Adrenal gland (tissue), 12 donors: ENCODE data around the gene MGRN1. TPM values are rescaled to one million over a fixed set of nuclear protein-coding genes. Genes with fewer than 3 reads are reported as not detected.

ENCODE experiments used
- DNase-seq, 7 donors: peaks; one replicate each; pipeline ENCODE4 v3.0.0-alpha.2; 2019 to 2020
- H3K27ac ChIP-seq, 5 donors: fragments of 200-600 bp; sonication (generic) in 4 of 5; 1 replicate in 3 of 5; 2 replicates in 2 of 5; pipeline versions ENCODE4 v1.5.1 to v1.8.0; 2016 to 2020; ENCODE audit warnings: mild to moderate bottlenecking in 1 of 5
- H3K27me3 ChIP-seq: fragments of 200-600 bp; 2 replicates; pipeline ENCODE4 v1.8.0; 2021
- H3K36me3 ChIP-seq, 2 donors: fragments of 200-600 bp; replicated peaks in 1 of 2; 1 replicate in 1 of 2; 2 replicates in 1 of 2; pipeline versions ENCODE4 v1.5.1 to v1.8.0; 2018 to 2022
- H3K4me1 ChIP-seq, 2 donors: fragments of 200-600 bp; replicated peaks in 1 of 2; 1 replicate in 1 of 2; 2 replicates in 1 of 2; pipeline versions ENCODE4 v1.5.1 to v1.8.0; 2018 to 2021
- H3K4me3 ChIP-seq, 4 donors: fragments of 200-600 bp; sonication (generic) in 3 of 4; one replicate each; pipeline ENCODE4 v1.5.1; 2016 to 2018
- H3K9me3 ChIP-seq, 3 donors: fragments of 200-600 bp; sonication (generic) in 1 of 3; replicated peaks in 1 of 3; 1 replicate in 2 of 3; 2 replicates in 1 of 3; pipeline versions ENCODE4 v1.5.1 to v1.8.0; 2016 to 2021
- CTCF ChIP-seq, 6 experiments: fragments of 450-650 bp in 4 of 6; fragments of 200-600 bp in 2 of 6; sonication (generic) in 1 of 6; IDR thresholded peaks; 1 replicate in 5 of 6; 2 replicates in 1 of 6; pipeline versions ENCODE4 v1.5.1 to v1.8.0; 2016 to 2021; ENCODE audit warnings: antibody characterized with exemption in 6 of 6, mild to moderate bottlenecking in 2 of 6, moderate library complexity in 1 of 6
- POLR2A ChIP-seq, 2 donors: fragments of 450-650 bp; IDR thresholded peaks; one replicate each; pipeline ENCODE4 v1.6.1; 2017; ENCODE audit warnings: antibody characterized with exemption in 2 of 2, mild to moderate bottlenecking in 2 of 2, moderate library complexity in 1 of 2
- WGBS, 4 donors: extraction: QIAGEN DNeasy Blood & Tissue Kit in 2 of 4; methylation state at CpG; one replicate each; pipeline versions ENCODE4 v1.1.5 to v1.1.7; 2013 to 2017; 5-methylcytosine and 5-hydroxymethylcytosine counted together
- intact Hi-C, 2 donors: fragments of 100-400 bp; cut with DNase I; formaldehyde crosslinking; loops; one replicate each; pipeline versions ENCODE4 v1.14.1 to v1.15.0; 2022 to 2023
- polyA plus RNA-seq, 3 donors: library from polyadenylated mRNA; stranded (reverse); fragments of 200-250 nt in 2 of 3; fragments of 350-450 nt in 1 of 3; fragmentation: Illumina TruSeq in 1 of 3; extraction: RNeasy Lipid Tissue Mini Kit (QIAGEN cat#74804) in 1 of 3; gene quantifications; one replicate each; pipeline ENCODE4 v1.2.3, GENCODE V29; 2013 to 2014
- total RNA-seq, 9 donors: library from RNA; depleted of rRNA in 4 of 9; stranded (reverse); fragments of >200 nt in 4 of 9; fragments of 120-200 nt in 1 of 9; fragmentation: NEBNext Ultra II Directional in 1 of 9; extraction: Animal tissue kit (Norgen Biotek cat#: 25700) in 1 of 9; gene quantifications; one replicate each; pipeline versions ENCODE4 v1.1.0 to v1.2.4, GENCODE V29; 2013 to 2023
- donor health status: healthy with polysubstance abuse.
- donor health status: Bipolar disorder and iron deficiency.
- donor health status: DM: yes; HTN: yes; CAD: no.
- donor health status: DM: no; HTN: no; CAD: no.
- donor health status: DM: no; HTN: no; CAD: no.
- donor health status: DM: yes; HTN: yes; CAD: no.

The MGRN1 gene
- total and polyA plus RNA-seq, 12 donors = 17.5 to 94.1 (median 58.4) TPM

- Histone ChIP-seq H3K4me3 (peak overlapping the region in 1 of 4 donors; percentile 33), H3K27me3 (no peaks in the 10 kb centered on the region), H3K9me3 (no peaks in the 10 kb centered on the region), H3K4me1 (peaks cover 20 to 26% of the 10 kb centered on the region in 2 donors), H3K36me3 (peaks cover 0 to 64% of the 10 kb centered on the region in 2 donors), H3K27ac (peak overlapping the region in 3 of 5 donors; percentile 46 to 84 (median 77))
- 83 to 89% (median 85%) methylated on average over 20 to 26 of the region's 26 CpGs for WGBS, 4 donors
- DNase-seq = no peak
- intact Hi-C loops = loop anchor here in 1 of 2 donors (5.0 kb wide), 1 partner anchor 54 kb away; no protein-coding TSS in a partner anchor
- TF ChIP-seq CTCF (IDR thresholded peaks at IDR 0.05) (no peak), POLR2A (IDR thresholded peaks at IDR 0.05) (no peak)
Observed at GRCh38 chr16:4680673-4681470, 56.2 kb downstream of the MGRN1 start.

GRCh38 chr16:4681471-4682083 lies 57.0 kb downstream of the MGRN1 start:
- peaks cover 13 to 19% of the 10 kb centered on the region in 2 donors for H3K4me1 ChIP-seq
- no peaks in the 10 kb centered on the region for H3K9me3 ChIP-seq
- no peak overlapping the region for H3K4me3 ChIP-seq
- peaks cover 0 to 69% of the 10 kb centered on the region in 2 donors for H3K36me3 ChIP-seq
- intact Hi-C loops = loop anchor here in 1 of 2 donors (5.0 kb wide), 1 partner anchor 54 kb away; no protein-coding TSS in a partner anchor
- DNase-seq = peak in 1 of 7 donors; percentile 12
- 91 to 94% (median 94%) methylated on average over 37 to 39 of the region's 39 CpGs for WGBS, 4 donors
- H3K27ac ChIP-seq = no peak overlapping the region
- no peaks in the 10 kb centered on the region for H3K27me3 ChIP-seq
- TF ChIP-seq POLR2A (IDR thresholded peaks at IDR 0.05) (no peak), CTCF (IDR thresholded peaks at IDR 0.05) (no peak)

- Histone ChIP-seq H3K4me3 (no peak overlapping the region), H3K27me3 (no peaks in the 10 kb centered on the region), H3K9me3 (no peaks in the 10 kb centered on the region), H3K27ac (no peak overlapping the region), H3K36me3 (peaks cover 0 to 68% of the 10 kb centered on the region in 2 donors), H3K4me1 (peaks cover 8 to 13% of the 10 kb centered on the region in 2 donors)
- TF ChIP-seq POLR2A (IDR thresholded peaks at IDR 0.05) = no peak
- no peak for TF ChIP-seq CTCF (IDR thresholded peaks at IDR 0.05)
- intact Hi-C loops = loop anchor here in 1 of 2 donors (5.0 kb wide), 1 partner anchor 55 kb away; no protein-coding TSS in a partner anchor
- 71 to 81% (median 74%) methylated on average over 19 to 26 of the region's 26 CpGs for WGBS, 4 donors
- peak in 1 of 7 donors; percentile 10 for DNase-seq
Observed at GRCh38 chr16:4682084-4682591, 57.5 kb downstream of the MGRN1 start.
